Mucosa of rectum (tissue), 2 donors: Measurements from ENCODE around the gene LRP5.

Source experiments
- H3K27ac ChIP-seq, 2 donors: one replicate each; pipeline ENCODE4 v1.7.0; 2013; ENCODE audit warnings: inconsistent platforms in 2 of 2, low read depth in 2 of 2, low read length in 2 of 2
- H3K27me3 ChIP-seq, 2 donors: one replicate each; pipeline ENCODE4 v1.7.0; 2013; ENCODE audit warnings: low read length in 2 of 2; ENCODE audit not compliant: control insufficient read depth in 2 of 2, insufficient read depth in 2 of 2
- H3K36me3 ChIP-seq, 2 donors: one replicate each; pipeline ENCODE4 v1.7.0; 2013; ENCODE audit warnings: low read length in 2 of 2; ENCODE audit not compliant: control insufficient read depth in 2 of 2, insufficient read depth in 2 of 2
- H3K4me1 ChIP-seq, 2 donors: one replicate each; pipeline ENCODE4 v1.7.0; 2013; ENCODE audit warnings: low read length in 2 of 2, mild to moderate bottlenecking in 1 of 2; ENCODE audit not compliant: control insufficient read depth in 2 of 2, insufficient read depth in 2 of 2
- H3K4me3 ChIP-seq, 2 donors: one replicate each; pipeline ENCODE4 v1.7.0; 2013; ENCODE audit warnings: low read length in 2 of 2
- H3K9ac ChIP-seq, 2 donors: one replicate each; pipeline ENCODE4 v1.7.0; 2013; ENCODE audit warnings: low read length in 2 of 2, low read depth in 1 of 2, mild to moderate bottlenecking in 1 of 2
- H3K9me3 ChIP-seq, 2 donors: one replicate each; pipeline ENCODE4 v1.7.0; 2013; ENCODE audit warnings: low read length in 2 of 2; ENCODE audit not compliant: control insufficient read depth in 2 of 2
- donor health status: healthy.
- donor health status: Normal muscosa, but diverticular disease.

Gene LRP5

GRCh38 chr11:68437927-68438657 is 125.7 kb downstream of the LRP5 start:
- Histone ChIP-seq H3K36me3 (peaks cover 48 to 52% of the 10 kb centered on the region in 2 donors), H3K27me3 (no peaks in the 10 kb centered on the region), H3K4me3 (no peak overlapping the region), H3K9ac (no peak overlapping the region), H3K9me3 (no peaks in the 10 kb centered on the region), H3K27ac (no peak overlapping the region), H3K4me1 (no peaks in the 10 kb centered on the region)

- Histone ChIP-seq H3K9ac (no peak overlapping the region), H3K4me1 (no peaks in the 10 kb centered on the region), H3K4me3 (no peak overlapping the region), H3K9me3 (no peaks in the 10 kb centered on the region), H3K36me3 (peaks cover 43 to 48% of the 10 kb centered on the region in 2 donors), H3K27me3 (no peaks in the 10 kb centered on the region), H3K27ac (no peak overlapping the region)
Observed at GRCh38 chr11:68438658-68439259, 126.4 kb downstream of the LRP5 start.

GRCh38 chr11:68439355-68440065 is 127.1 kb downstream of the LRP5 start:
- Histone ChIP-seq H3K27me3 (no peaks in the 10 kb centered on the region), H3K4me3 (no peak overlapping the region), H3K27ac (no peak overlapping the region), H3K9me3 (no peaks in the 10 kb centered on the region), H3K4me1 (no peaks in the 10 kb centered on the region), H3K9ac (peak overlapping the region in 1 of 2 donors; percentile 1), H3K36me3 (peaks cover 38 to 44% of the 10 kb centered on the region in 2 donors)

GRCh38 chr11:68440224-68440623 is 127.8 kb downstream of the LRP5 start:
- no peaks in the 10 kb centered on the region for H3K9me3 ChIP-seq
- H3K27me3 ChIP-seq: no peaks in the 10 kb centered on the region
- H3K27ac ChIP-seq: no peak overlapping the region
- no peak overlapping the region for H3K9ac ChIP-seq
- no peak overlapping the region for H3K4me3 ChIP-seq
- no peaks in the 10 kb centered on the region for H3K4me1 ChIP-seq
- peaks cover 35 to 38% of the 10 kb centered on the region in 2 donors for H3K36me3 ChIP-seq

- Histone ChIP-seq H3K4me1 (no peaks in the 10 kb centered on the region), H3K27me3 (no peaks in the 10 kb centered on the region), H3K27ac (no peak overlapping the region), H3K36me3 (peaks cover 31 to 35% of the 10 kb centered on the region in 2 donors), H3K9ac (no peak overlapping the region), H3K4me3 (no peak overlapping the region), H3K9me3 (no peaks in the 10 kb centered on the region)
Observed at GRCh38 chr11:68441466-68442230, 129.3 kb downstream of the LRP5 start.

- Histone ChIP-seq H3K4me1 (peaks cover 0 to 2% of the 10 kb centered on the region in 2 donors), H3K27me3 (no peaks in the 10 kb centered on the region), H3K9me3 (no peaks in the 10 kb centered on the region), H3K4me3 (no peak overlapping the region), H3K36me3 (peaks cover 26 to 33% of the 10 kb centered on the region in 2 donors), H3K9ac (no peak overlapping the region), H3K27ac (no peak overlapping the region)
Observed at GRCh38 chr11:68442433-68442832, 130.0 kb downstream of the LRP5 start.

- Histone ChIP-seq H3K9ac (no peak overlapping the region), H3K36me3 (peaks cover 21 to 28% of the 10 kb centered on the region in 2 donors), H3K9me3 (no peaks in the 10 kb centered on the region), H3K27ac (no peak overlapping the region), H3K4me1 (peaks cover 0 to 2% of the 10 kb centered on the region in 2 donors), H3K4me3 (no peak overlapping the region), H3K27me3 (no peaks in the 10 kb centered on the region)
Observed at GRCh38 chr11:68444566-68444965, 132.2 kb downstream of the LRP5 start.

GRCh38 chr11:68445531-68446035 is 133.2 kb downstream of the LRP5 start:
- Histone ChIP-seq H3K9ac (no peak overlapping the region), H3K36me3 (peaks cover 25 to 28% of the 10 kb centered on the region in 2 donors), H3K4me1 (peaks cover 0 to 2% of the 10 kb centered on the region in 2 donors), H3K27ac (no peak overlapping the region), H3K27me3 (no peaks in the 10 kb centered on the region), H3K9me3 (no peaks in the 10 kb centered on the region), H3K4me3 (no peak overlapping the region)

GRCh38 chr11:68446046-68446725 is 133.8 kb downstream of the LRP5 start:
- Histone ChIP-seq H3K27ac (no peak overlapping the region), H3K9ac (no peak overlapping the region), H3K27me3 (no peaks in the 10 kb centered on the region), H3K36me3 (peaks cover 24 to 28% of the 10 kb centered on the region in 2 donors), H3K9me3 (no peaks in the 10 kb centered on the region), H3K4me1 (peaks cover 0 to 2% of the 10 kb centered on the region in 2 donors), H3K4me3 (no peak overlapping the region)
